GM19395 (cell line): Measurements from ENCODE around the gene NPAS3.

ENCODE experiments used
- ATAC-seq: cut with Tn5 transposase; IDR thresholded peaks from one replicate; pipeline ENCODE4 v1.9.1; 2021; ENCODE audit warnings: mild to moderate bottlenecking, moderate library complexity; ENCODE audit not compliant: unreplicated experiment

Gene NPAS3

DNA sequence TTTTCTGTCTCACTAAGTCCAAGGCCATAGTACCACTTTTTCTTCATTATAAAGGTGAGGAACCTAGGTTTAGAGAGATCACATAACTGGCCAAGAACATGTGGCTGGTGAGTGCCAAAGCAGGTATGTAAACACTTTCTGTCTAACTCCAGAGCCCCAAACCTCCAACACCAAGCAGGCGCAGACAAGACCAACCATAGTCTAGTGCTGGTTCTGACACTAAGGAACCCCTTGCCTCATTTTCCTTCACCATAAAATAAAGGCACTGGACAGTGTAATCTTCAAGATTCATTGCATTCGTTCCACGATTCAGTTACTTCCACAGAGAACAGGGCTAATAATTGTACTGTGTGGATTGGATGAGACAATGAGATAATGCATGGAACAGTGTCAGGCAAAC is 71.0 kb downstream of the NPAS3 start:
- ATAC-seq = no peak

DNA sequence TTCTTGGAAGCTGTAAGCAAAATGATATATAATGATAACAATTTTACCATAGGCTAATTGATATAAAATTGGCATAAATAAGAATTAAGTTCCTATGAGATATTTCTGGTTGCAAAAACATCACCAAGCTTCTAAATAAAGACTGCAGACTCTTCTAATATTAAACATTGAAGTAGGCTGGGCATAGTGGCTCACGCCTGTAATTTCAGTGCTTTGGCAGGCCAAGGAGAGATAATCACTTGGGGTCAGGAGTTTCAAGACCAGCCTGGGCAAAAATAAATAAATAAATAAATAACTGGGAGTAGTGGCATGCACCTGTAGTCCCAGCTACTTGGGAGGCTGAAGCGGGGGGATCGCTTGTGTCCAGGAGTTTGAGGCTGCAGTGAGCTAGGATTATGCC is 71.8 kb downstream of the NPAS3 start:
- no peak for ATAC-seq

DNA sequence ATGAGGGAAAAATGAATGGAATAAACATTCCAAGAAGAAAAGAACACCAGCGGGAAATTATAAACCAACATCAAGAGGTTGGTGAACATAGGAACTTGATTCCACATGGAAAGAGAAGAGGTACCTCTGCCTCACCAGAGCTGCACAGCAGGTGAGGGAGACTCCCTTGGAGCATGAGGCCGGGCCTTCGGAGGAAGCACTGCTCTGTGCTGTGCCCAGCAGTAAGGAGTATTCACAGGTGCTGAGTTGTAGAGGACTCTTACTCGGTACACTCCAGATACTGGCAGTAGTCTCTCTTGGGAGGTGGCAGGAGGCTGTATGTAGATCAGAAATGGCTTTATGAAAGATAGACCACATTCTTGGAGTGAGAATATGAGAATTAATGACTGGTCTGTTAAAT is 76.0 kb downstream of the NPAS3 start:
- no peak for ATAC-seq

DNA sequence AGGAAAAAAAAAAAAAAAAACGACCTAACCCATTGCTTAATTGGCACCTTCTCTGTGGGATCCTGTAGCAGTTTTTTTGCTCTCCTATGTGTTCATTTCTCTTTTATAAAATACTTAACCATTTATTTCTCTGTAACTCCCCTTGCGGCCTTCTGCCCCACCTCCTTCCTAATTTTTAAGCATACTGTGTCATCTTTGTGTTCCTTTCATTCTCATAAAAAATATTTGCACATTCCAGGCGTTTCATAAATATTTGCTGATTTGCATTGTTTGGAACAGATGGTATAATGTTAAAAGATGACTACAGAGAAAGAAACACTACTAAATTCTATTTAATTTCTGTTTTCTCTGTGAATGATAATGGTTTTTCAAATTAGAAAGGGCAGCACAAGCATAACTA is 77.9 kb downstream of the NPAS3 start:
- ATAC-seq = no peak

DNA sequence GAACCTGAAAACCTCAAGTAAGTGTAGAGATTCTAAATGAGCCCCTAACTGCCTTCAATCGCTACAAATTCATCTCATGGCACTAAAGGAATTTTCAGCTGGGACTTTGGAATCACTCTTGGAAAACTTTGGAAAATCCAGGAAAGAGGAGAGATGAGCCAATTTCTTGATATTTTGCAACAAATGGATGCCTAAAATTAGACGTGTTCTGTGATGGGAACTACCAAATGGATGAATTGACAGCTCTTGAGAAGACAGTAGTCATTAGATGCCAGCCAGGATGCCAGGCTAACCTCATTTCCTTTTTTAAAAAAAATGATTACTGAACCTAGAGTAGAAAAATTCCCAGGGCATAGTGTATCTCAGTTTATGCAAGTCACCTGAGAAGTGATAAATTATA is 78.3 kb downstream of the NPAS3 start:
- no peak for ATAC-seq

DNA sequence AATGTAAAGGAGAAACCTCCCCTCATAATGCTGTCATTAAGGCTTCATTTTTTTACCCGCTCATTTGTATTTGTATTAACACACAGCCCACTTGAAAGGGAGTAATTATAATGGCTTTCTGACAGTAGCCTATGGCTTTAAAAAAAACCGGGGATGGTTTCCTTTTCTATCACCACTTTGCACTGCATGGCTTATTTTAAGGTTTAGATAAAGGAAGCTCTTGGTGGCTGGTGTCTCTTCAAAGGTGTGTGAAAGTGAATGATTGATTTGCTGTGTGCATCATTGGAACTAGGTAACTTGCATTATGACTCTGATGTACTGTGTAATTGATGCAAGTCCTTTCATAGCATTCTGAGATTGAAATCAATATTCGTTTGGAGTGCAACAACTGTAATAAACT is 80.7 kb downstream of the NPAS3 start:
- ATAC-seq = no peak

DNA sequence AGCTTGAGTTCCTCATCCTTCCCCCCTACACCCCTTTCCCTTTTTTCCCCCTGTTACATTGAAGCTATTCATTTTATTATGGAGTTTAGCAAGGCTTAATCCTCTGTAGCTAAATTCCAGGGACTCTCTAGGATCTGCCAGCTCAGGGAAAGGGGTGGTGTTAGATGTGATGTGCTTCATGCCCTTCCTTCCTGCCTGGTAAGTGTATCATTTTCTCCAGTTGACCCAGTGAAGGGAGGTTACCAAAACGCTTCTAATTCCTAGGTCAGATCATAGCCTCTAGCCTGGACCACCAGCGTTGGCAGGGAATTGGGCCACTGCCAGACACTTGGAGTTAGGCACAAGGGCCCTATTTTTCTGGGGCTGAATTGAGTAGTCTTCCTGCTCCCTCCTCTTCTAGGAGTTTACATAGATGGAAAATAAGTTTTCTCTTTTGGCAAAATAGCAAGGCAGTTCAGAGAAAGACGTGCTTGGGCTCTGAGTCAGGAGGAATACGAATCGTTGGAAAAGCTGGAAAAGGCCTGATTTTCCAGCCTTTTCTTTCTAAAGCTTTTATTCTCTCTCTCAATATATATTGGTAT is 88.3 kb downstream of the NPAS3 start:
- ATAC-seq = no peak

DNA sequence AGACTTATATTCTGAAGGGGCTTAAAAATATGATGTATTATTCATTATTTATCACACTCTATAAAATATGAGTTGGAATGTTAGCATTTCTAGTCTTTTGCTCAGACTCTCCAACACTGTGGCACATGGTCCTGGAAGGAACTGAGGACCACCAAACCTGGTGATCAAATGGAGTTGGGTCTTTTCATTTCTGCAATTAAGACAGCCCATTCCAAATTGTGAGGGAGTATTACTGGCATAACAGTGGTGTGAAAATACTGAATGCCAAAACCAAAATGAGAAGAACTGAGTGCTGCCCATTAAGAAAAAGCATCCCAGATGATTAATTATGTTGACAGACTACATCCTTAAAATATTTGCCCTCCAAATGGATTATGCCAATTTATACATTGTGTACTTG is 90.8 kb downstream of the NPAS3 start:
- no peak for ATAC-seq

DNA sequence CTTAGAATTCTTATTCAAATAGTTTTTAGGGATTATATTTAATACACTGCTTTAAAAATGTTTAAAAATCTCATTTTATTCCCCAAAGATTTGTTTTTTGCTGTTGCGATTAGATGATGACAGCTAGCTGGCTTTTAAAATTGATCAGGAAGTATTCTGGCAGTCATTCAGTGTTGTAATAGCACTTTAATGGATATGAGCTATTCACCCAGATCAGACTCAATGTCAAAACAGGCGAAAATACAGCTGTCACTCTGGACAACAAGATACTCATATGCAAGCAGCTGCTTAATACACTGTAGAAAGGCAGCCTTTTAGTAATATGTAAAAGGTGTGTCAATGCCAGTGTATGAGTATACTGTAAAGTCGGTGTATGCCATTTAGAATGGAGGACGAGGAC is 91.7 kb downstream of the NPAS3 start:
- no peak for ATAC-seq

DNA sequence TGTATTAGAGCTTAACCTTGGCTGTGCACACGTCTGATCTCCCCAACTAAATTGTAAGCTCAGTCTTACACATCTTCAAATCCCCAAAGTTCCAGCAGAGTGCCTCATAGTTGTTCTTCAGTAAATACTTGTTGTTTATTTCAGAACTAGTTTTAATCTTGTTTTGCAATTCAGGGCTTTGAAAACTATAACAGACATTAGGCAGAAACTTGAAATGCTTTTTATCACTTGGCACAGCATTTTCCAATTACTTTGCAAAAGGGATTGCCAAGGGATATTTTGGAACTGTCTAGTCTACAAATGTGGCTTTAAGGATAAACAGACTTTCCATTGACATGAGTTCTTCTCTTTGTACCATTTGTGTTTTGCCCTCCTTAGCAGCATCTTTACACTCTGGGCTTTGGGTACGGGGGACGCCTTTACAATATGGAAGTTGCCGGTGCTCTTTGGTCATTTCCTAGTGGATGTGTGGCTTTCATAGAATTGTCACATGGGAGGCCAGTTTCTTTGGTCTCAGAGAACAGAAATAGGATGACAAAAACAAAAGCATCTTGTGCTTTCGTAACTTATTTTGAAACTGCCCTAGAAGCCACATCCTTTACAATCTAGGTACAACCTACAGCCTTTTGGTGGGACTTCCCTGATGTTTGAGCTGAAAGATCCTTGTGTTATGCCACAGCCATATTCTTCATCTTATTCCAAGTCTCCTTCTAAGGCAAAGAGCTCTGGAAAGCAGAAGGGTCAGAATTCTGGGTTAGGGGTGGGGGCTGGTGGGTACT is 96.9 kb downstream of the NPAS3 start:
- ATAC-seq = no peak

DNA sequence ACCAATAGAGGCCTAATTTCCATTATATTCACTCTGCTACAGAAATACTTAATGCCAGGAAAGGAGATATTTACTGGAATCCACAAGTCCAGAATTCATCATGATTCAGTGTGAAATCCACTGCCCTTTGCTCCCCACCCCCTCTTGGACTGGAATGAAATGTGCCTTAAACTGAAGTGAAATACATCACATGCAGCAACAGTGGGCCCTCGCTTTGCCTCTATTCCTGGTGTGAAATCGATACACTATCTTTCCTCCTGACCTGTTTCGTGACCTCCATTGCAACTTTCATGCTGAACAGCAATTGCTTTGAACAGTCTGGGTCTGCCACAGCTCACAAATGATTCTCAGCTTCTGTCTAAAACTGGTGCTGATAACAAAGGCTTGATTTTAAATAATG is 100.6 kb downstream of the NPAS3 start:
- ATAC-seq = no peak

DNA sequence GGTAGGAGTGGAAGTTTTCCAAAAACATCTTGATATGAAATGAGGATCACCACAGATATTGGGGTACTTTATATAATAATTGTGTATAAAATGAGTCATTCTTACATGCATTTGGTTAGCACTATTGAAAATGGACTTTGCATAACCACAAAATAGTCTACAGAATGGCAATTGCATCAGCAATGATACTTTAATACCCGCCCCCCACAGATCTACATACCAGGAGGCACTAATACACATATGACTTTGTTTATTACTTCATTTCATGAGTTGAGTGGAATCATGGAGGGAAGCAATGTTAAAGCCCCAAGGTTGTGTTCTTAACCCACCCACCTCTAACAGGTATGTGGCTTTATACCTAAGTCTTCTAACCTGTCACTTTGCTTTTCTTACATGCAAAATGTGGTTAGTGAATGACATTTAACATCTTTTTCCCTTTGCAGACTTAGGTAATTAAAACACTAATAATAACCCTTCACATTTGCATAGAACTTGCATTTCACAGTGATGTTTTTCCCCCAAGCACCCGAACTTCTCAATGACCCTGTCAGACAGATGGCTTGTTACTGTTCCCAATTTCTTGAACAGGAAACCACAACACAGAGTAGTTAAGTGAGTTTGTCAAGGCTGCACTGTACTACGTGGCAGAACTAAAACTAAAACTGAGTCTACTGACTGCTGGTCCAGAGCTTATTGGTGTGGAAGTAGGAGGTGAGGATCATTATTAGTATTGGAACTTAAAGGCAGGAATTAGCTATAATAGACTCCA is 101.9 kb downstream of the NPAS3 start:
- ATAC-seq = peak; percentile 88

DNA sequence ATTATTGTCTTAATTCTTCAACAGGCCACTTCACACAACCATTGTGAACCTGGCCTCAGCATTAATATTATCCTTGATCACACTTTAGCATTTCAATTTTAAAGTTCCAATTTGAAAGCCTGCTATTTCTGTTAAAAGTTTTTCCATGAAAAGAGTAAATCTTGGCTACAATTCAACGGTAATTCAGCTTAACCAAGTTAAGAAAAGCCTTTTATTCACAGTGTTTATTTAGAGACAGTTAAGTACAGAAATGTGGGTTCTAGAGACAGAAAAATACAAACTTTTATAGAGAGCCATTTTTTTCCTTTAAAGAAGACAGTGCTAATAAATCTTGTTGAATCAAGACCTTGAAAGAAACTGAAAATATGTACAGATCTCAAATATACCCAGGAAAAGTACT is 103.9 kb downstream of the NPAS3 start:
- ATAC-seq = no peak

DNA sequence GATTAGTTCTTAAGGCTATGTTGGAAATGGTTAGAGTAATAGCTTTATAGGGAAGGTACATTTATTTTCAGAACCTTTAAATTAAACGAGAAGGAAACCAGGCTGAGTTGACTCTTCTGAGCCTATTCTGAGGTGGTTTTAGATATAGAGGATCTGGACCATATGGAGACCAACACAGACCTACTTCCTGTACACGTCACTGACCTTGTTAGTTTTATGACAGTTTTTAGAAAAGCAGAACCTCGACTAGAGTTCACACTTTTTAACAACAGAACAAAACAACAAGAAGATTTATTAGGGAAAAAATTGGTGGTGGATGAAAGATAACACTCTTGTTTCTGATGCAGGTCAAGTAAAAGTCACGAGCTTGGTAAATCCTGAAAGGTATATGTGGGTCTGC is 107.1 kb downstream of the NPAS3 start:
- ATAC-seq = no peak

DNA sequence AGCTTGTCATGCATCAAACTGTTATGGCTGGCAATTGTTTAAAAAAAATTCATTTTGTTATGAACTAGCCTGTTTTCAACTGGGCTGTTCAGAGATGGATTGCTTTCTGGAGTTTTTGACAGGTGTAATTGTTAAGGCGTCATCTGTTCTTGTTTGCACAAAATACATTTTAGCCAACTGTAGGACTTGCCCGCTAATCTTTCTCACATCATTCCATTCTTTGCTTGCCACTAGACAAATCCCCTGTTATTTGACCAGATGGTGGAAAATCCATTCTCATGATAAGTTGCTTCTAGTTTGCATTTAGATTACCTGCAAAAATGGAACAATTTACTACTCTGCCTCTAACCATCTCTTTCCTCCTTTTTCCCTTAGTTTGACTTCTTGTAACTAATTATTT is 114.3 kb downstream of the NPAS3 start:
- ATAC-seq = no peak

DNA sequence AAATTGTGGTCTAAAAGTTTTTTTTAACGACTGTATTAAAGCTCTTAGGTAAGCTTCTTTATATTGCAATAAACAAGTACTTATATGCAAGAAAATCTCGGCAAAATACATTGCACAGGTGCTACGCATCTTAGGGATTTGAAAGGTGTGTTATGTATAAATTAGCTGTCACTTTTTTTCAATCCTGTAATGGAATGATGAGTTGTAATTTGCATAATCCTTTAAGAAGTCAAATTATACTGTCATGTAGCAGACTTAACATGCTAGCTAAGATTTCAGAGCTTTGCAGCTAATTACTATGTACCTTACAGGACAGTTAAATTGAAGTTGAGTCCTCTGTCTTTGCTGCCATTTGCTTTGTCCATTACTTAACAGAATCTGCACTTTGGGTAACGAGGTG is 117.5 kb downstream of the NPAS3 start:
- no peak for ATAC-seq

DNA sequence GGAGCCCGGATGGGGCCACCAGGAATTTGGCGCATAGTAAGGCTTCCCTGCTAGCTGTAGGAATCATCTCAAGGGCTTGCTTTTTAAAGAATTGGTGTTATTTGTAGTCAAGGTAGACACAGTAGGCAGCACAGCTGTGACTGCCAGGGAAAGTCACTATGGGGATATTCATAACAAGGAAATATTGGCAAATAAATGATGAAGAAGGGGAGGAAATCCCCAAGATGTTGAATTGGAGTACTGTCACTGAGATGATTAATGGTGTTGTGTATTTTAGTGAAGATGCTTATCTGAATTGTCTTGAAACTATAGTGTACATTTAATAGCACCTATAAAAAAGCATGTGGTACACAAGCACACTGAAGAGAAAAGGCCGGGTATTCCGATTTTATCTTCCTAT is 118.9 kb downstream of the NPAS3 start:
- no peak for ATAC-seq

DNA sequence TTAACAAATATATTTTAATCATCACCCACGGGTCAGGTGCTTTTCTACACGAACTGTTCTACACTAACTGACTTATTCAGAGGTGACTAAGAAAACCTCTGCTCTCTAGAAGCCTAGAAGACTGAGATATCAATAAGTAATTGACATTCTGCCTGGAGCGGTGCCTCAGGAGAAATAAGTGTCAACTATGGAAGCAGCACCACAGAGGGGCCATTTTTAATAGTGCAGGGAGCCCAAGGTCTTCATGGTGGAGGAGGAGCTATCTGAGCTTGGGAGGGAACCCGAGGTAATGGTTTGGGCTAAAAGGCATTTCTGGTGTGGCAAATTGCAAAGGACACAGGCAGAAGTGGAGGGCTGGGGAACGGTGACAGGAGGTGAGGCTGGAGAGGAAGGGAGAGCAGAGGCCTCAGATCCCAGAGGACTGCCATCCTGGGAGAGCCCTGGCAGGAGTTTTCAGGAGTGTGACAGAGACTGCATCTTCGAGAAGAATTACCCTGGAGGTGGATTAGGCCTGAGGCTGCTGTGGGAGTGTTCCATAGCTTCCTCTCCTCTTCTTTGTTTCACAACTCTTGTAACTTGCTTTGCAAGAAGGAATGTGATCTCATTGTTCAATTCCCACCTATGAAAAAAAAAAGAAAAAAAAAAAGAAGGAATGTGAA is 123.1 kb downstream of the NPAS3 start:
- ATAC-seq = no peak

DNA sequence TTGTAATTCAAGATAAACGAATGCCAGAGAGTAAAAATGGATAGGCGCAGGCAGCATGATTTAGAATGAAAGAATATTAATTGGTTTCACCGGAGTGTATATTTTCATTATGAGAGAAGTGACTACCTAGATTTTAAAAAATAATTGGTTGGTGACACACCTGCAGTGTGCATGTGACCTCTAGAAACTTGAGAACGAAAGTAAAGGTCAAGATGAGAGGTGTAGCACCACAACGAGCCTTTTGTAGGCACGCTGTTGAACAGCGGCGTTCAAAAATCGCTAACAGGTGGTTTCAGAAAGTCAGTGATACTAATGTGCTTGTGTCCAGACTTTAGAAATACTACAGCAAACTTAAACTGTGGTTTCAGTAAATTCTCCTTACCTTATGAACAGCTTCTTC is 123.8 kb downstream of the NPAS3 start:
- ATAC-seq = no peak

DNA sequence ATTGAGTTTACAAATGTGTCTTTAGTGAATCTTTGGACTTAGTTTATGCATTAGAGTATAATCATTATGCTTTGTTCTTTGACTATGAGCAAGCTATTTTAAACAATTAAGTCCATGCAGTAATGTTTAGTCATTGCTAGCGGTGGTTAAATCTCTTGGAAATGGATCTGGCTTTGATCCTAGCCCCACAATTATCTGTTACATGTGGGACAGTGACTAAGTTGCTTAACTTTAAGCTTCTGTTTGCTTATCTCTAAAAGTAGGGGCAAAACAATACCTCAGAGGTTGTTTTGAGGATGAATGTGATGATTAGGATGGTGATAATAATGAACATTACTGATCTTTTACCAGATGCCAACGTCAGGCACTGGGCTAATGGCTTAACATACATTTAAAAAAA is 124.2 kb downstream of the NPAS3 start:
- no peak for ATAC-seq

DNA sequence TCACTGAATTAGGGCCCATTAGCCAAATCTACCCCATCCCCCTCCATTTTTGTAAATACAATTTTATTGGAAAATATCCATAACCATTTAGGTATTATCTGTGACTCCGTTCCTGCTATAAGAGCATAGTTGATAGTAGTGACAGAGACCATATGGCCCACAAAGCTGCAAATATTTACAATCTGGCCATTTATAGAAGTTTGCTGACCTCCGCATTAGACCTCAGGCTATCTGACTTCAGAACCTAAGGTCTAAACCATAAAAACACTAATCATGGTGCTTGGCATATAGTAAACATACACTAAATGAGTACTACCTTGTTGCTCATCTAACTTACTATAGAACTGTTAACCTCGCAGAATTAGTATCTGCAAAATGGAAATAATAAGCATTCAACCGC is 124.8 kb downstream of the NPAS3 start:
- no peak for ATAC-seq

DNA sequence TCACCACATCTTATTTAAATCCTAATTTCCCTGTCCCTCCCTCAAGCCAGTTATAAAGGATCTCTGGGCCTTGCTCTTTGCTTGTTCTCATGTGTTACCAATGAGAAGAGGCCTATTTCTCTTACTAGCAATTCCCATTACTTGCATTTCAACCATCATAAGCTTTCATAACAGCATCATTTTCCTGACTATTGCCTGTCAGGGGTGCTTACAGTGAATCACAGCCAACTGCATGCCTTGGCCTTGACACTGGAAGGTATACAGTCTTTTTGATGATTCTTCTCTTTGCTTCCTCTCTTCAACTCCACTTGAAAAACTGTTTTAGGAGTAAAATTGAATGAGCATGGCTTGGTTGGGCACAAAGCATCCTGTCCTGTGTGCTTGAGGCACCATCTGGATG is 127.0 kb downstream of the NPAS3 start:
- no peak for ATAC-seq
